Measurements from ENCODE around the gene EDRF1.

- TF ChIP-seq CTCF (conservative IDR thresholded peaks at IDR 0.05) (no peak), ZFX (IDR thresholded peaks at IDR 0.05) (no peak)
These were observed 64.4 kb downstream of the EDRF1 start for GRCh38 chr10:125783957-125784356.
